Colonic mucosa (tissue), 4 donors: Measurements from ENCODE around the gene SMIM38. TPM values are rescaled to one million over a fixed set of nuclear protein-coding genes. Genes with fewer than 3 reads are reported as not detected.

Experiments
- DNase-seq: peaks from one replicate; pipeline ENCODE4 v3.0.0-alpha.2; 2020
- H3K27ac ChIP-seq: fragments of 200-600 bp; one replicate; pipeline ENCODE4 v1.8.0; 2021
- H3K27me3 ChIP-seq: fragments of 200-600 bp; one replicate; pipeline ENCODE4 v1.8.0; 2021
- H3K36me3 ChIP-seq: fragments of 200-600 bp; one replicate; pipeline ENCODE4 v1.8.0; 2021
- H3K4me1 ChIP-seq: fragments of 200-600 bp; one replicate; pipeline ENCODE4 v1.8.0; 2021; ENCODE audit warnings: mild to moderate bottlenecking
- H3K4me3 ChIP-seq: fragments of 200-600 bp; one replicate; pipeline ENCODE4 v1.8.0; 2021
- H3K9ac ChIP-seq, 2 donors: one replicate each; pipeline ENCODE4 v1.7.0; 2013; ENCODE audit warnings: control low read depth in 2 of 2, low read depth in 2 of 2, low read length in 2 of 2
- H3K9me3 ChIP-seq: fragments of 200-600 bp; one replicate; pipeline ENCODE4 v1.8.0; 2021
- intact Hi-C: fragments of 100-400 bp; cut with DNase I; formaldehyde crosslinking; loops from one replicate; pipeline ENCODE4 v1.14.1; 2022
- total RNA-seq, 2 donors: library from RNA; stranded (reverse); fragmentation: NEBNext Ultra II Directional in 1 of 2; extraction: Animal tissue kit (Norgen Biotek cat#: 25700) in 1 of 2; gene quantifications; one replicate each; pipeline ENCODE4 v1.2.1, GENCODE V29; 2021
- TF ChIP-seq, protein P1 (sequence below): fragments of 200-600 bp; IDR thresholded peaks from one replicate; pipeline ENCODE4 v1.8.0; 2022; ENCODE audit warnings: antibody characterized with exemption, mild to moderate bottlenecking
- donor health status: healthy.
- donor health status: DM: no; HTN: no; CAD: no.
- donor health status: DM: no; HTN: no; CAD: no.

The SMIM38 gene
- total RNA-seq, 2 donors from 2014 or later = 0.10 TPM; not detected in 1

DNA sequence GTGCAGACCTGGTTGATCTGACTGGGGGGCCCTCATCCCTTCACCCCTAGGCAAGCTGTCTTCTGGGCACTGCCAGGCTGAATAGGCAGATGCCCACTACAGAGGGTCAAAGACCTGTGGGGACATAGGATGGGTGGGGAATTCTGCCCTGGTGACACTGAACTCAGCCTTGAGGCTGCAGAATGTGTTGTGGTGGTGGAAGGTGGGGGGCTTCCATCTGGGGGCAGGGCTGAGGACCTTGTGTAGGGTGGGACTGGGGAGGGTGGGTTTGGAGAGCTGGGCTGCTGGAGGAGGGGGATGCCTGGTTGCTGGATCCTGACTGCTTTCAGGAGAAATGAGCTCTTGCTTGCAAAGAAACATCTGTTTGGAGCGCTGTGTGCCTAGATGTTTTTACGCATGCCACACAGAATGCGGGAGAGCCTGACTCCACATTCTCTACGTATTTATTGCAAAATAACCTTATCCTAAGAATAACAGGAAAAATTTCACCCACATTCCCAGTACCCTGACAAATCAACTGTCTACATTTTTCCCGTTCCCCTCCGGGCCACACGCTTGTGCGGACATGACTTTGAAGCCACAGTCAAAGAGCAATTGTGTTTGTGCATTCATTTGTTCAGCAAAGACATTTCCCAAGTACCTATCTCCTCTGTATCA is 18.3 kb downstream of the SMIM38 start:
- H3K4me1 ChIP-seq = no peaks in the 10 kb centered on the region
- intact Hi-C loops = no loop called here
- no peak overlapping the region for H3K9ac ChIP-seq
- no peak for DNase-seq
- TF ChIP-seq, protein P1, sequence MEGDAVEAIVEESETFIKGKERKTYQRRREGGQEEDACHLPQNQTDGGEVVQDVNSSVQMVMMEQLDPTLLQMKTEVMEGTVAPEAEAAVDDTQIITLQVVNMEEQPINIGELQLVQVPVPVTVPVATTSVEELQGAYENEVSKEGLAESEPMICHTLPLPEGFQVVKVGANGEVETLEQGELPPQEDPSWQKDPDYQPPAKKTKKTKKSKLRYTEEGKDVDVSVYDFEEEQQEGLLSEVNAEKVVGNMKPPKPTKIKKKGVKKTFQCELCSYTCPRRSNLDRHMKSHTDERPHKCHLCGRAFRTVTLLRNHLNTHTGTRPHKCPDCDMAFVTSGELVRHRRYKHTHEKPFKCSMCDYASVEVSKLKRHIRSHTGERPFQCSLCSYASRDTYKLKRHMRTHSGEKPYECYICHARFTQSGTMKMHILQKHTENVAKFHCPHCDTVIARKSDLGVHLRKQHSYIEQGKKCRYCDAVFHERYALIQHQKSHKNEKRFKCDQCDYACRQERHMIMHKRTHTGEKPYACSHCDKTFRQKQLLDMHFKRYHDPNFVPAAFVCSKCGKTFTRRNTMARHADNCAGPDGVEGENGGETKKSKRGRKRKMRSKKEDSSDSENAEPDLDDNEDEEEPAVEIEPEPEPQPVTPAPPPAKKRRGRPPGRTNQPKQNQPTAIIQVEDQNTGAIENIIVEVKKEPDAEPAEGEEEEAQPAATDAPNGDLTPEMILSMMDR = no peak
- H3K9me3 ChIP-seq = no peaks in the 10 kb centered on the region
- no peaks in the 10 kb centered on the region for H3K36me3 ChIP-seq
- H3K4me3 ChIP-seq = no peak overlapping the region
- H3K27ac ChIP-seq = no peak overlapping the region
- no peaks in the 10 kb centered on the region for H3K27me3 ChIP-seq

DNA sequence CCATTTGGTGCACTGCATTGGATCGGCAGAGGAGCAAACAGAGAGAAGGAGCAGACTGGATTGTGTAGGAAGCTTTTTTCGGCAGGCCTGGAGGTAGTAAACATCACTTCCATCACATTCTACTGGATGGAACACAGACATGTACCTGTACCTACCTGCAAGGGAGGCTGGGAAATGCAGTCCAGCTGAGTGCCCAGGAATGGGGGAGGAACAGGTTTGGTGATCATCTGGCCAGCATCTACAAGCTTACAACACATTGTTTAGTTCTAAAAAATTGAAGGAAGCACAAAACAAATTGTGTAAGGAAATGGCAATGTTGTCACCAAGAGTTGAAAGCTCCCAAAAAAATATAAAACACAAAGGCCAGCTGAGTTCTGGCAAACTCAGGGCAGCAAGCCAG is 19.1 kb downstream of the SMIM38 start:
- no peak for DNase-seq

DNA sequence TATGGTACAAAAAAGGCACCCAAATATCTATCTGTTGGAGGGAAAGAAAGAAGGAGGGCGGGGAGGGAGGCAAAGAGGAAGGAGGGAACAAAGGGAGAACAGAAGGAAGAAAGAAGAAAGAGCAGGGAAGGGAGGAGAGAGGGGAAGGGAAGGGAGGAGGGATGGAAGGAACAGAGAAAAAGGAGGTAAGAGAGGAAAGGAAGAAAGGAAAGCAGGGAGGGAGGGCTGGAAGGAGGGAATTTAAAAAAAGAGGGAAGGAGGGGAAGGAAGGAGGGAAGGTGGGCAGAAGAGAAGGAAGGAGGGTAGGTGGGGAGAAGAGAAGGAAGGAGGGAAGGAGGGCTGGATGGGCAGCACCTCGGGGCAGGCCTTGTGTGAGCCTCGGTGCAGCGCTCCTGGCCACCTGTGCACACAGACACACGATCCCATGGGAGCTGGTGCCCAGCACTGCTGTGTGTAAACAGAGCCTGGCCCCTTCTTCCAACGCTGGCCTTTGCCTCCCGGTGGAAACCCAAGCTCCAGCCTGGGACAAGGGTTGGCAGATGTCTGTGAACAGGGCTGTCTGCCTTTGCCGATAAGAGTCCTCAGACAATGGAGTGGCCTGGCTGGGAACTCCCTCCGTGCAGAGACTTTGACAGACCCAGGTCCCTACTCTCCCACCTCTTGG is 23.2 kb downstream of the SMIM38 start:
- Histone ChIP-seq H3K27me3 (no peaks in the 10 kb centered on the region), H3K4me3 (no peak overlapping the region), H3K27ac (no peak overlapping the region), H3K9ac (no peak overlapping the region), H3K36me3 (no peaks in the 10 kb centered on the region), H3K9me3 (no peaks in the 10 kb centered on the region), H3K4me1 (no peaks in the 10 kb centered on the region)
- intact Hi-C loops = no loop called here
- TF ChIP-seq, protein P1 = no peak
- no peak for DNase-seq

More for the DNA sequence above, 19.1 kb downstream of the SMIM38 start:
- Histone ChIP-seq H3K4me1 (no peaks in the 10 kb centered on the region), H3K27ac (no peak overlapping the region), H3K9me3 (no peaks in the 10 kb centered on the region), H3K4me3 (no peak overlapping the region), H3K9ac (no peak overlapping the region), H3K27me3 (no peaks in the 10 kb centered on the region), H3K36me3 (no peaks in the 10 kb centered on the region)
- intact Hi-C loops = no loop called here
- TF ChIP-seq, protein P1 = no peak

DNA sequence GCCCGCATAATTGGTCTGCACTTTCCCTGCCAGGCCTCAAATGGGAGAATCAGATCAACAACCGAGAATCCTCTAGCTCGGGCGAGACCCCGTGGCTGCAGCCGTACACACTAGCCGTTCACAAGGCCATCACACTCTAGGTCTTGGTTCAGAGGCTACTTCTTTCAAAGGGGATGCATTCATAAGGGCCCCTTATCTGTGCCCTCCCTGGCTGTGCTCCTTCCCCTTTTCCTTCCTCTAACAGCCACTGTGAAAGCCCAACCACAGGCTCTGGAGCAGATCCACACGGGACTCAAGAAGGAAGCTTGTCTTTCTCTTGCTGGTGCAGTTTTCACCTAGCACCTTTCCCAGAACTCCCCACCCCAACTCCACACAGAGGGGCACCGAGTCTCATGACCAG is 24.5 kb downstream of the SMIM38 start:
- no peaks in the 10 kb centered on the region for H3K4me1 ChIP-seq
- TF ChIP-seq, protein P1 = no peak
- H3K4me3 ChIP-seq = no peak overlapping the region
- intact Hi-C loops = no loop called here
- no peak for DNase-seq
- H3K9ac ChIP-seq = no peak overlapping the region
- no peaks in the 10 kb centered on the region for H3K9me3 ChIP-seq
- no peaks in the 10 kb centered on the region for H3K27me3 ChIP-seq
- no peaks in the 10 kb centered on the region for H3K36me3 ChIP-seq
- no peak overlapping the region for H3K27ac ChIP-seq

DNA sequence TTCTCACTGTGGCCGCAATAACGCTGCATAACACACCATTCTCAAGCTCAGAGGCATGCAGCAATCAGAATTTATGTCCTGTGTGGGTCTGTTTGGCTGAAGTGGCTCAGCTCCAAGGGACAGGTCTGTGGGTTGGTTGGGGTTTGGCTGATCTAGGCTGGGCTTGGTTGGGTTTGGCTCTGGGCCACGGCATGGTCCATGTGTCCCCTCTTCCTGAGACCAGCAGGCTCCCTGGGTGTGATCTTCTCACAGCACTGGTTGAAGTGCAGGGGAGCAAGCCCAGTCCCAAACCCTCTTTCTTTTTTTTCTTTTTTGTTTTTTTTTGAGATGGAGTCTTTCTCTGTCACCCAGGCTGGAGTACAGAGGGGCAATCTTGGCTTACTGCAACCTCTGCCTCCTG is 25.0 kb downstream of the SMIM38 start:
- Histone ChIP-seq H3K4me1 (no peaks in the 10 kb centered on the region), H3K9me3 (no peaks in the 10 kb centered on the region), H3K9ac (no peak overlapping the region), H3K36me3 (no peaks in the 10 kb centered on the region), H3K4me3 (no peak overlapping the region), H3K27ac (no peak overlapping the region), H3K27me3 (no peaks in the 10 kb centered on the region)
- no peak for DNase-seq
- TF ChIP-seq, protein P1 = no peak
- intact Hi-C loops = no loop called here
